HG03060 (cell line): ENCODE results near the gene WWP2.
"Not testable (repeated sequence)": the region's sequence is repeated elsewhere in the genome, so short reads cannot be mapped to it uniquely, and the experiment has no call there.

Source experiments
- ATAC-seq: cut with Tn5 transposase; IDR thresholded peaks from one replicate; pipeline ENCODE4 v1.9.1; 2021; ENCODE audit warnings: low read depth, moderate number of reproducible peaks; ENCODE audit not compliant: unreplicated experiment

The WWP2 gene

GRCh38 chr16:69969657-69970056, 207.5 kb downstream of the WWP2 start:
- ATAC-seq: not testable (repeated sequence)

- not testable (repeated sequence) for ATAC-seq
These were observed 210.0 kb downstream of the WWP2 start for GRCh38 chr16:69972120-69972519.

GRCh38 chr16:69972935-69973334, 210.8 kb downstream of the WWP2 start:
- not testable (repeated sequence) for ATAC-seq

- ATAC-seq: not testable (repeated sequence)
These were observed 223.1 kb downstream of the WWP2 start for GRCh38 chr16:69985196-69985595.
